ENCODE data around the gene BABAM1.

GRCh38 chr19:17281391-17282304 is 14.4 kb downstream of the BABAM1 start, which contains the start of gene ANKLE1:
- TF ChIP-seq EZH2 (IDR thresholded peaks at IDR 0.05) = no peak
- TF ChIP-seq POLR2AphosphoS5 (IDR thresholded peaks at IDR 0.05; ENCODE audit: borderline replicate concordance, low read depth, low read length) = peak; percentile 65; the same call in 1 of the 2 replicates
- TF ChIP-seq FOXP2 (optimal IDR thresholded peaks at IDR 0.05; ENCODE audit: control extremely low read depth, extremely low read length, insufficient read depth) = no peak
